SKM-1 treated with dmso at 0.1 percent for 144 hours (cell line): ENCODE measurements around the gene DDO.

Source experiments
- DNase-seq: peaks from one replicate; lab custom pipeline; 2025; ENCODE audit not compliant: unreplicated experiment; lab: John Stamatoyannopoulos, UW

The DDO gene

DNA sequence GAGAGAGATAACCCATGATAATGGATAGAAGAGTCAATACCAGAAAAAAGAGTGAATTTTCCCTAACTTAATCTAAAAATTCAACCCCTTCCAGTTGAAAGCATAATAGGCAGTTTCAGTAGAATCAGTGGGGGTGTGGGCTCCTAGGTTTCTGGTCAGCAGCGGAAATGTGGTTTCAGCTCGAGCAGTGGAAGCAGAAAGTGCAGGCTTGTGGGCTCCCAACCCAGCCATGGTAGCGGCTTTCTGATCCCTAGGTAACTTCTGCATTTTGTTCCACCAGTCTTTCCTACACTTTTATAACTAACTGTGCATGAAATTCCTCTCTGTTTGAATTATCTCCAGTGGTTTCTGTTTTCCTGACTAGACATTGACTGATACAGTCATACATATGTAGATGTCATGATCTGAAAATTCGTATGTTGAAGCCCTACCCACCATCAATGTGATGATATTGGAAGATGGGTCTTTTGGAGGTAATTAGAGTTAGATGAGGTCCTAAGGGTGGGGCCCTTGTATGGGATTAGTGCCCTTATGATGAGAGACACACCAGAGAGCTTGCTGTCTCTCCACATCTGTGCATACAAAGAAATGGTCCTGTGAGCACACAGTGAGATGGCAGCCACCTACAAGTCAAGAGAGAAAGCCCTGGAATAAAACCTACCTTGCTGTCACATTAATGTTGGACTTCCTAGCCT lies 6.5 kb upstream of the DDO start:
- DNase-seq = peak; percentile 92

GRCh38 chr6:110419028-110419739 lies 3.8 kb upstream of the DDO start:
- no peak for DNase-seq

GRCh38 chr6:110418594-110418993 lies 3.2 kb upstream of the DDO start:
- DNase-seq = no peak

DNA sequence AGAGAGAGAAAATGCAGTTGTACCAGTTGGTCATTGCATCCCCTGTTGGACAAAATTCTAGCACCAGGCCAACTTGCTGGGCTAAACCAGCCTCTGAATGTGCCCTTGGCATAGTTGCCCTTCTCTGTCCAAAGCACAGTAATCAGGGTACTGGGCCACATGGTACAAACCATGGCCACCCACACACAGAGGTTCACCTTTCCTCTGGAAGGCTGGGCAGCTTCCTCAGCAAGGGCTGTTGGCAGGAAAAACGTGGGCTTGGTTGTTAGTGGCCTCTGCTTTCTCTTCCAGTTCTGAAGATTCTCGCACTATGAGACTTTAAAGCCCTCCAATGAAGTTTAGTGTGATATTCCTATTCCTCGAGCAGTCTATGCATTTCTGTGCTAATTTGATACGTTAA lies 706 bp downstream of the DDO start:
- no peak for DNase-seq

DNA sequence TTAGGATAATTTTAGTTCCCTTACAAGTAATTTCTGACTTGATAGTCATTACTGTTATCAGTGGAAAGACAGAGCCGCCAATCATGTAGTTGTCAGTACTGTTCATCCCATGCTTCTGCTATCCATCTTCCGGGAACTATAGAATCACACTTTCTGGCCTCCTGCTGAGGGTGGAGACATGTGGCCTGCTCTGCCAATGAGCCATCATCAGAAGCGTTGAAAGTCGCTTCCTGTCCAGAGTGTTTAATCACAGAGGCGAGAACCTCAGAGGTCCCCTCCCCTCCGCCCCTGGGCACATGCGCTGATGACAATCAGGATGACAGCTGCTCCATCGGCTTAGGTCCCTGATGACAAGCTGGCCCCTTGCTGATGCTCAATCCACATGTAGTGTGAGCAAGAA lies 3.0 kb downstream of the DDO start:
- no peak for DNase-seq

DNA sequence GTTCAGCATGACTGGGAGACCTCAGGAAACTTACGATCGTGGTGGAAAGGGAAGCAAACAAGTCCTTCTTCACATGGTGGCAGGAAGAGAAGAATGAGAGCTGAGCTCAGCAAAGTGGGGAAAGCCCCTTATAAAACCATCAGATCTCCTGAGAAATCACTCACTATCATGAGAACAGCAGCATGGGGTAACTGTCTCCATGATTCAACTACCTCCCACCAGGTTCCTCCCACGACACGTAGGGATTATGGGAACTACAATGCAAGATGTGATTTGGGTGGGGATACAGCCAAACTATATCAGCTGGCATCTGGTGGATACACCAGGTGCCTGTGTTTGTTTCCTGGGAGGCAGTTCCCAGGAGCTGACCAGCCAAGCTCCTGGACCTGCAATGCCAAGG lies 4.9 kb downstream of the DDO start:
- DNase-seq = no peak

DNA sequence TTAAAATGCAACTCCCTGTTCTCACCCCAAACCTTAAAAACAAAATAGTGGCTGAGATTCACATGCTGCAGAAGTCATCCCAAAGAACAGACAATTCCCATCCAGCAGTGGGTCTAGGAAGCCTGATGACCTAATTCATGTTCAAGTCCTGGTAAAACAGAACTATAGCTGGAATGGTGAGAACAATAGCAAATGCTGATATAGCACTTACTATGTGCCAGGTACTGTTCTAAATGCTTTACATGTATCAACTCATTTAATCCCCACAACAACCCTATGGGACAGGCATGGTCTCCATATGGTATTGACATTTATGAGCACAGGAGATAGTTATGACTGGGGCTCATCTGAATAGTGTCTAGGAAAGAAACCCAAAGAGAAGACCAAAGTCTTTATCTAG lies 5.6 kb downstream of the DDO start:
- DNase-seq = no peak

GRCh38 chr6:110408901-110409300 lies 6.5 kb downstream of the DDO start:
- DNase-seq = no peak

GRCh38 chr6:110404607-110405006 lies 10.8 kb downstream of the DDO start:
- DNase-seq = no peak

DNA sequence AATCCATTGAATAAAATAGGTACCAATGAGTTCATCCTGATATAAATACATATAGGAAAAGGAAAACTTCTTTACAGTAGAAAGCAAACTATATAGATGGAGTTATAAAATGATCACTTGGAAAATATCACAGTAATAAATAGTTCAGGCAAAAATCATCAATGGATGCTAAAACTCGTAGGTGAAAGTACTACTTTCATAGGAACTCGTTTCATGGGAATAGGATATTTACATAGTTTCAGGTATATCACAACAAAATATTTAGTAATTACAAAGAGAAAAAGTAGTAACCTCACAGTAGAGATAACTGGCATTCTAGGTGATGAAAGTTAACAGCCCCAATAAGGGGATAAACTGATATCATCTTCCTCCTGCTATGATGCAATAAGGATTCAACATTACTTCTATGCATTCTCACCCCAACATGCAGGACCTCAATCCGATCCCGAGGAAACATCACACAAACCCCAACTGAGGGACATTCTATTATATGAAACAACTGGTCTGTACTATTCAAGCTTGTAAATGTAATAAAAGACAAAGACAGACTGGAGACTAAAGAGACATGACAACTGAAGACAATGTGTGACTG lies 13.7 kb downstream of the DDO start:
- DNase-seq = no peak

DNA sequence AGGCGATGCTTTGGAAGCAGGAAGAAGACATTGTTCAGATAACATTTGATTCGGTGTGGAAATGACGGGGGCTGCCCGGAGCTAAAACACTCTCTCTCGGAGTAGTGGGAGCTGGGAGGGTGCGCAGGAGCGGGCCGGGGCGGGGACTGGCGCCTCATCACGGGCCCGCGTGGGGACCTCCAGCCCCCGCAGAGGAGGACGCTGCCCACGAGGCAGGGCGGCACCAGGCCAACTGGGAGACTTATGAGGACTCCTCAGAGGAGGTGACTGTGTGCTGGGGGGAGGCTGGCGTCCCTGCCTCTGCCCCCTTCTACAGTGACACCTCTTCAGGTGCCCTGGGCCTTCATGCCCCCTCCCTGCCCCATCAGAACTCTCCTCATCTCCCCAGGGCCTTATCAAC lies 15.2 kb downstream of the DDO start:
- no peak for DNase-seq

- DNase-seq = no peak
These were observed 15.9 kb downstream of the DDO start for GRCh38 chr6:110399219-110400071.

- DNase-seq = no peak
These were observed 16.6 kb downstream of the DDO start for GRCh38 chr6:110398778-110399177.

DNA sequence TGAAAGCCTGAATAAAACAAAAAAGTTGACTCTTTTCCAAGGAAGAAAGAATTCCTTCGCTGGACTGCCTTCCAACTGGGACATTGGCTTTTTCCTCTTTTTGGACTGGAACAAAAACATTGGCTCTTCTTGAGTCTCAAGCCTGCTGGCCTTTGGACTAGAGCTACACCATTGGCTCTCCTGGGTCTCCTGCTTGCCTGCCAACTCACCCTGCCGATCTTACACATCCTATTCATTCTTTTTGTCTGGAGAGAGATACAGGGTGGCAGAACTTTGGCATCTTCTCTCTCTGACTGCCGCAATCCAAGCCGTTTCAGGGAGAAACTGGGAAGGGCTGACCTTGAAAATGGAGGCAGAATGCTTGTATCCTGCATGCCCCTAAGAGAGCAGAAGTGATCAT lies 20.2 kb downstream of the DDO start:
- no peak for DNase-seq

DNA sequence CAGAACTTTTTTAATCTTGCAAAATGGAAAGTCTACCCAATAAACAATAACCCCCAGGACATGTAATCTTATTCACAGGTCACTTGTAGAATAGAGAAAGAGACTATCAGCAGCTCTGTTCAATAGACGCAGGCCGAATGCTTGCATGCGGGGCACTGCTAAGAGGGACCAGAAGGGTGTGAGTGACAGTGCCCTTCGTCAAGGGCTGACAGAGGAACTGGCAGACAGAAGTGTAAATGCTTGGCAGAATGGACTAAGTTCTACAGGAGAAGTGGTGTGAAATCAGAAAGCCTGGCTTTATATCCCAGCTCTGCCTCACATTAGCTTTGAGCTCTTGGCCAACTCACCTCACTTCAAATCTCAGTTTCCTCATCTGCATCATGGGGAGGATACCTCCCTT lies 21.0 kb downstream of the DDO start:
- DNase-seq = no peak

DNA sequence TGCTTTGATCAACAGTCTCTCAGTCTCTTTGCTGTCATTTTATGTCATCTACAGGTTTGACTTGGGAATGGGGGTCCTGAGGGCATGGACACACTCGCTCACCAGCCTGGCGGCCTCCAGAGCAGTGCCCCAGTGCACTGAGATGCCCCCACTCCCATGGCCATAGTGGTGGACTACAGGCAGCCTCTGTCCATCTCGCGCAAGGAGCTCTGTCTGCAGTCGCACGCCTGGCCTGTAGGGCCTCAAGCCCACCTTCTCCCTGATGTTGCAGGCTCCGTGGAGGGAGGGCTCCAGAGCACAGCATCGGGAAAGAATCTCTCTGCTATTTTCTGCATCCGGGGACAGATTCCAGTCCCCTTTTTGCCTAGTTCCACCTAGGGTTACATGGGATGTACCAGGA lies 22.6 kb downstream of the DDO start:
- DNase-seq = no peak

DNA sequence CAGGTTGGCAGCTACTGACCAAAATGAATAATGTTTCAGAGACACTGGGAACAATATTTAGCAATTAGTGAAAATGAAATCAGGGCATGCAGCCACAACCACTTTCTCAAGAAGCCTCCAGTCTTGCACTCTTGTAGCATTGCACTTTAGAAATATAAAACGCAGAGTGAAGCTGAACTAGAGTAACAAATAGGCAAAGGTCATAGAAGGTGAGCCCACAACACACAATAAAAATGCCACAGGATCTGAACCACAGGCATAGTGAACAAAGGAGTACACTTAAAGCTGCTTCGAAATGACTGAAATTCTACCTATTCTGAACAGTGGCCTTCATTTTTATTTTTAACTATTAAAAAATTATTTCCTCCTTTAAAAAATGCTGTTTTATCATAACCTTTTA lies 25.0 kb downstream of the DDO start:
- no peak for DNase-seq

DNA sequence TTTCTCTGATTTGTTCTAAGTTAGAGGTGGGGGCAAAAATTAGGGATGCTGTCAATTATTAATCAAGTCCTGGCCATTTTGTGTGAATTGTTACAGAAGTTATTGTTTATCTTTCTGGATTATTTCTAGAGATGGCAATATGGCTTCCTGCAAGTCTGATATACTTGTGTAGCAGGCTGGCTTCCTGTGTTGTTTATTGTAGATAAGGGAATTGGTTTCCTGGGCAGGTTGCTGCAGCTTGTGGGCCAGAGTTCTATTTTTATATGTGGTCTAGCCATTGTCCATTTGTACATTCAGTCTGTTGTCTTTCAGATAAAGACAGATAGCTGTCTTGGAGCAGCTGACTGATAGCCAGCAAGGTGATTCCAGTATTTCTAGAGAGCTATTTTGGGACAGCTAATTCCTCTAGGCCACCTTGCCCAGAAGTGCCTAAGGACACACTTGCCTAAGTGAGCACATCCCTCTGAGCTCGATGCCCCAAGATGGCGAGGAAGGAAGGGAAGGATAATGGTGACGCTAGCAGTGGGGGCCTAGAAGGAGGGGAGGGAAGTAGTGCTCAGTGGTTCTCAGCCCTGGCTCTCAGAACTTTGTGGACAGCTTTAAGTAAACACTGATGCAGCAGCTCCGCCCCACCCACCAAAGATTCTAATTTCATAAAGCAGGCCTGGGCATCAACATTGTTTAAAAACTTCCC lies 25.5 kb downstream of the DDO start:
- DNase-seq = no peak

DNA sequence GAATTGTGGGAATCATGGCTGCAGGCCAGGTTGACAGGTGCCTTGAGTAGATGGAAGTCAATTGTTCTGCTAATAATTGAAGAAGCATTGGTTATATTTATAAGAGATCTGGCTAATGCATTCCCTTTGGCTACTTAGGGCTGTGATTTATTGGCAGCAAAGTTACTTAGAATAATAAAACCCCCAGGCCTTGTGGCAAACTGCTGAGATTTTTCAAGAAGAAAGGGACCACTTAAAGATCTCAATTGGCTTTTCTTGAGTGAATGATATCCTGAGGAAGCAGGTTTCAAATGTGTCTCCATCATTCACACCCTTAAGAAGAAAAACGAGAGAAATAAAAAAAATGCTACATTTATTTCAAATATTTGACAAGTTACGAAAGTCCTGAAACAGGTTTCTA lies 27.4 kb downstream of the DDO start:
- DNase-seq = no peak

DNA sequence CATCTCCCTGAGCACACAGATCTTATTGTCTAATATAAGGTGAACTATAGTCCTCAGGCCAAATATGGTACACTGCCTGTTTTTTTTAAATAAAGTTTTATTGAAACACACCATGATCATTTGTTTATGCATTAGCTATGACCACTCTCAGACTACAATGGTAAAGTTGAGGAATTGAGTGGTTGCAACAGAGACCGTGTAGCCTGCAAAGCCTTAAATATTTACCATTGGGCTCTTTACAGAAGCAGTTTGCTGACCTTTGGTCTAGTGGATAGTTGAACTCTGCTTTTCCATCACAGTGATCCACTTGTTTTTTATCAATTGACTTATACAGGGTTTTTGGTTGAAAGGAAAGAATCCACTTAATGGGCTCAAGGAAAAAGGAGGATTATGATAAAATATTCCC lies 29.9 kb downstream of the DDO start:
- no peak for DNase-seq

DNA sequence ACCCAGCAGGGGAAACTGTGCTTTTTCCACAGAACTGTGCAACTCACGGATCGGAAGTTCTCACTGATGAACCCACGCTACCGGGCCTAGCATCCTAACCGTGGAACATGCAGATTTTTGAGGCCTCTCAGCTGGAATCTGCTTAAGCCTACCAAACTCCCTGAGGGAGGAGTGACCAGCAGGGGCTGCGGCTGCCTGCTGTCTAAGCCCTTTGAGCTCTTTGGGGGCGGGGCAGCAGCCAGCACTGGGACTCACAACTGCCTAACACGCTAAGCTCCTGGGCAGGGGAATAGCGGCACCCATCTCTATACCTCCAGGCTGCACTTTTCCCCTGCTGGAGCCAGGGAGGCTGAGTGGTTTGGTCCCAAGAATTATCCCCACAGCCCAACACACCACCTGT lies 36.8 kb downstream of the DDO start:
- DNase-seq = no peak
